Subcutaneous abdominal adipose tissue (tissue), 5 donors: Measurements from ENCODE around the gene ZWILCH.
A peak's percentile ranks its signal among the peaks of the same experiment; 100 is the strongest.

Experiments
- H3K27ac ChIP-seq: one replicate; pipeline ENCODE4 v1.7.0; 2013; ENCODE audit warnings: low read depth, mild to moderate bottlenecking, inconsistent platforms, low read length, moderate library complexity
- H3K27me3 ChIP-seq, 5 donors: one replicate each; pipeline ENCODE4 v1.7.0; 2013; ENCODE audit warnings: low read length in 5 of 5, inconsistent platforms in 1 of 5; ENCODE audit not compliant: control insufficient read depth in 5 of 5, insufficient read depth in 4 of 5
- H3K36me3 ChIP-seq, 5 donors: one replicate each; pipeline ENCODE4 v1.7.0; 2013; ENCODE audit warnings: low read length in 5 of 5; ENCODE audit not compliant: control insufficient read depth in 5 of 5, insufficient read depth in 5 of 5
- H3K4me1 ChIP-seq, 5 donors: one replicate each; pipeline ENCODE4 v1.7.0; 2013; ENCODE audit warnings: low read length in 5 of 5, mild to moderate bottlenecking in 3 of 5, moderate library complexity in 1 of 5; ENCODE audit not compliant: control insufficient read depth in 5 of 5, insufficient read depth in 5 of 5
- H3K4me3 ChIP-seq, 5 donors: one replicate each; pipeline ENCODE4 v1.7.0; 2013; ENCODE audit warnings: low read length in 5 of 5, low read depth in 1 of 5
- H3K9ac ChIP-seq, 5 donors: one replicate each; pipeline ENCODE4 v1.7.0; 2013; ENCODE audit warnings: low read length in 5 of 5, mild to moderate bottlenecking in 4 of 5, moderate library complexity in 3 of 5
- H3K9me3 ChIP-seq, 5 donors: one replicate each; pipeline ENCODE4 v1.7.0; 2013; ENCODE audit warnings: low read length in 5 of 5; ENCODE audit not compliant: control insufficient read depth in 5 of 5
- donor health status: healthy.
- donor health status: healthy.
- donor health status: healthy.
- donor health status: healthy.
- donor health status: healthy.

The ZWILCH gene

DNA sequence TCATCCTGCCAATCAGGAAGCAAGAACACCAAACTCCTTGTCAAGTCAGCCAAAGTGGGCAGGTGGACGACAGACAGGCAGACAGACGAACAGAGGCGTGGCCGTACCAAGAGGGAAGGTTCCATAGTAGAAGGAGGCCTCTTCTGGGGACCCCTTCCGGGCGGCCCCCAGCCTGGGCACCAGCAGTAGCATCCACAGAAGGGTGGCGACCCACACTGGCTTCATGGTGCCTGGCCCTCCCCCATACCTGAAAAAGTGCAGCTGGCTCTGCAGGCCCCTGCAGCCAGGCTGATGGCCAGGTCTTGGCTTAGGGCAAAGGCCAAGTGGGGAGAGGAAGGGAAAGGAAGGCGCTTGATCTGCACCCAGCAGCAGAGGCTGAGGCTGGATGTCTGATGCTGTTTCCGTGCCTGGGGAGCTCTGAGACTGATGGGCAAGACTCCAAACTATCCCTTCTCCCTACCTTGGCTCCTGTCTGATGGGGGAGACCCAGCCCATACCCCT is 60.1 kb downstream of the ZWILCH start:
- no peaks in the 10 kb centered on the region for H3K27me3 ChIP-seq
- H3K36me3 ChIP-seq, result no peaks in the 10 kb centered on the region
- no peak overlapping the region for H3K27ac ChIP-seq
- no peaks in the 10 kb centered on the region for H3K9me3 ChIP-seq
- peaks cover 0 to 6% (median 3%) of the 10 kb centered on the region in 5 donors for H3K4me1 ChIP-seq
- no peak overlapping the region for H3K4me3 ChIP-seq
- no peak overlapping the region for H3K9ac ChIP-seq

DNA sequence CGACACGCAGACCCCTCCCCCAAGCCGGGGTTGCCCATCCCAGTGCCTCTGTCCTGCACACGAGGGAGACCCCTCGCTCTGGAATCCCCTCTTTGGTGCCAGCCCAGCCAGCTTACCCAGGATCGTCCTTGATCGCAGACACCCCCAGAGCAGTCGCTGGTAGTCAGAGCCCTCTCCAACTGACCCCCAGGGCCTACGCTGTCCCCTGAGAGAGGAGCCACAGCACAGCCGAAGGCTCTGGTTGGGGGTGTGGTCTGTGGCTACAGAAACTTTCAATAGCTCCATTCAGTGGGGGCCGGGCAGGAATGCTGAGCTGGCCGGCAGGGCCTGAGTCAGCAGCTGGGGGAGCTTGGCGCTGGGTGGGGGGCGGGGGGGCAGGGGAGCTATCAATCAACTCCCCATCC is 60.6 kb downstream of the ZWILCH start, which contains the start of gene LCTL:
TSS of gene LCTL (minus strand) at position 258 of the 404 bp plus-strand sequence. CDS start 633 bp downstream, outside the sequence.
- Histone ChIP-seq H3K9ac (no peak within 1 kb of the TSS), H3K4me3 (peak within 1 kb of the TSS in 1 of 5 donors; percentile 40), H3K9me3 (no peaks in the 10 kb centered on the region), H3K36me3 (no peaks in the 10 kb centered on the region), H3K4me1 (peaks cover 0 to 6% (median 3%) of the 10 kb centered on the region in 5 donors), H3K27ac (no peak within 1 kb of the TSS), H3K27me3 (no peaks in the 10 kb centered on the region)

DNA sequence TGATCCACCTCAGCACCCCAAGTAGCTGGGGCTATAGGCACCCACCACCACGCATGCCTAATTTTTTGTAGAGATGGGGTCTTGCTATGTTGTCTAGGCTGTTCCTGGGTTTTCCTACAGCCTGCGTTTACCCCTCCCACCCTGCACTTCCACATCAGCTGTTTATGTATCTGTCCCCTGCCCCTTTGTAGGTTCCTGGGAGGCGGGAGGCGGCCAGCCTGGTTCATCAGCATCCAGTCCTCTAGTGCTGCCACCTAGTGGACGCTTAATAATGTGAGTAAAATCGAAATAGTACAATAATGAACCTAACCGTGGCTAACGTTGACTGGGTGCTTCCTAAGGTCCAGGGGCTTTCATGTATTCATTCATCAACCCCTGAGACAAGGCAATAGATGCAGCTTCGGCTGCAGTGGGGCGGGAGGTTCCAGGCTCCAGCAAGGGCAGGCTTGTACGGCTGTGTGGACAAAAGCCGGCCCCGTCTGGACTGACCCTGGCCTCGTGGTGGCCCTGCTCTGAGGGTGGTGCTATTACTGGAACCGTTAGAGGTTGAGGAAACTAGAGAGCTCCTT is 61.9 kb downstream of the ZWILCH start:
- Histone ChIP-seq H3K4me3 (peak overlapping the region in 2 of 5 donors; percentile 18 to 40), H3K27ac (no peak overlapping the region), H3K9me3 (no peaks in the 10 kb centered on the region), H3K27me3 (no peaks in the 10 kb centered on the region), H3K4me1 (peaks cover 0 to 6% (median 3%) of the 10 kb centered on the region in 5 donors), H3K9ac (no peak overlapping the region), H3K36me3 (no peaks in the 10 kb centered on the region)

DNA sequence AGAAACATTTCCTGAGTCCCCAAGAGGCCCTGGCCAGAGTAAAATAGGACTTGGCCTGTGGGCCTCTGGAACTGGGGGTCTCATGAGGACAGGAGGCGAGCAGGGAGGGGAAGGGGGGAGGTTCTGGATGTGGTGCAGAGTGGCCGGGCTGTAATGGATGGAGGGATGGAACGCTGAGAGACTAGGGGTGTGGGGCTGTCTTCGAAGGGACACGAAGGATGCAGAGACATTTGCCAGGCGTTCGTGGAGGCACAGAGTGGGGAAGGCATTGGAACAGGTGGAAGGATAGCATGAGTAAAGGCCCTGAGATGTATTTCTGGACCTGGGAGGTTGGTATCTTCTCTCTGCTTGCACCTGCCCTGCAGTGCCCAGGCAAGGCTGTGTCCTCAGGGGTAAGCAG is 62.8 kb downstream of the ZWILCH start:
- Histone ChIP-seq H3K9me3 (no peaks in the 10 kb centered on the region), H3K4me3 (no peak overlapping the region), H3K9ac (no peak overlapping the region), H3K27me3 (no peaks in the 10 kb centered on the region), H3K4me1 (peaks cover 0 to 6% (median 3%) of the 10 kb centered on the region in 5 donors), H3K36me3 (no peaks in the 10 kb centered on the region), H3K27ac (no peak overlapping the region)

DNA sequence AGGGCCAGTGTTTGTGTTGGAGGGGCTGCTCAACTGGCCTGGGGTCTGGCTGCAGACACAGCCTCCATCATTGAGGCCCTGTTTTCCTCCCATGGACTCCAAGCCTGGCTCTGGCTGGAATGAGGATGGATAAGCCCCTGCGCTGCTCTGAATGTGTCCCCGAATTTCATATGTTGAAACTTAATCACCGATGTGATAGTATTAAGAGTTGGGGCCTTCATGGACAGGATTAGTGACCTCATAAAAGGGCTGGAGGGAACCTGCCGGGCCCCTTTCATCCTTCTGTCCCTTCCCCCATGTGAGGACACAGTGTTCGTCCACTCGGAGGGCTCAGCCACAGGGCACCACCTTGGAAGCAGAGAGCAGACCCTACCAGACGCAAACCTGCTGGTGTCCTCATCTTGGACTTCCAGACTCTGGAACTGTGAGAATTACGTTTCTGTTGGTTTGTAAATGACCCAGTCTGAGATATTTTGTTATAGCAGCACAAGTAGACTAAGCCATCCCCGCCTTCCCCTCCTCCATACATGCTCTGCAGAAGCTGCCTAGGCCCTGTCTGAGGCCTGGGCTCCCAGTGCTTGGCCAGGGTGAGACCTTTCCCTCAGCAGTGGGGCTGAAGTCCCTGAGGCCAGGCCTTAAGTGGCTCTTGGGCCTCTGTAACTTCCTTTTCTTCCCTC is 64.5 kb downstream of the ZWILCH start:
- H3K9ac ChIP-seq, result no peak overlapping the region
- peaks cover 0 to 10% (median 6%) of the 10 kb centered on the region in 5 donors for H3K4me1 ChIP-seq
- H3K4me3 ChIP-seq, result no peak overlapping the region
- no peaks in the 10 kb centered on the region for H3K27me3 ChIP-seq
- H3K9me3 ChIP-seq, result no peaks in the 10 kb centered on the region
- no peaks in the 10 kb centered on the region for H3K36me3 ChIP-seq
- no peak overlapping the region for H3K27ac ChIP-seq

DNA sequence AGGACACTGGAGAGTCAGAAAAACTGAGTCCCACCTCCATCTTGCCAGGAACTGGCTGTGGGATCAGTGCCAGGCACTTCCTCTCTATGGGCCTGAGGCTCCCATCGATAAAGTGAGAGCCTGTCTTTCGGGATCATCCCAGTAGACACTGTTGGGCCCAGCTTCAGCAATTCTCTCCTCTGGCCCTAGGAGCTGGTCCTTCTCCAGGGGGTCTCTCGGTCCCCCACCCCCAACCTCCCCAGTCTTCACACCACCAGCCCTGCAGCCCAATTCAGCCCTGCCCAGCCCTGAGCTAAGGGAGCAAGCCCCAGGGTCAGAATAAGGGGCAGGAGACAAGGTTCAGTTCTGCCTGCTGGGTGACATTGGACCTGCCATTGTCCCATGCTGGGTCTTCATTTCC is 65.2 kb downstream of the ZWILCH start:
- no peaks in the 10 kb centered on the region for H3K9me3 ChIP-seq
- no peak overlapping the region for H3K27ac ChIP-seq
- peaks cover 0 to 10% (median 7%) of the 10 kb centered on the region in 5 donors for H3K4me1 ChIP-seq
- H3K36me3 ChIP-seq, result no peaks in the 10 kb centered on the region
- no peak overlapping the region for H3K4me3 ChIP-seq
- H3K9ac ChIP-seq, result no peak overlapping the region
- H3K27me3 ChIP-seq, result no peaks in the 10 kb centered on the region

DNA sequence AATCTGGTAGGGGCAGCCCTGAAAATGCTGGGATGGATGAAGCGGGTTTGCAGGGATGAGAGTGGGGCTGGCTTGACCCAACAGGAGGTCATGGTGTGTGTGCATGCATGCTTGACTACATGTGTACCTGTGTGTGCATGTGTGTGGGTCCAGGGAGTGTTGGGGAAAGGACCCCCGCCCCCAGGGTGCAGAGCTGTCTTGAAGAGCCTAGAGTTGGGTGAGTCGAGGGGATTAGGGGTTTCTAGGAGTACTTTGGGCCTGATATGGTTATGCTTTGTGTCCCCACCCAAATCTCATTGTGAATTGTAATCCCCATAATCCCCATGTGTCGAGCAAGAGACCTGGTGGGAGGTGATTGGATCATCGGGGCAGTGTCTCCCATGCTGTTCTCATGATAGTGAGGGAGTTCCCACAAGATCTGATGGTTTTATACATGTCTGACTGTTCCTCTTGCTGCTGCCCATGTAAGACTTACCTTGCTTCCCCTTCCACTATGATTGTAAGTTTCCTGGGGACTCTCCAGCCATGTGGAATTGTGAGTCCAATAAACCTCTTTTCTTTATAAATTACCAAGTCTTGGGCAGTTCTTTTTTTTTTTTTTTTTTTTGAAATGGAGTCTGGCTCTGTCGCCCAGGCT is 65.8 kb downstream of the ZWILCH start:
- no peaks in the 10 kb centered on the region for H3K36me3 ChIP-seq
- H3K9ac ChIP-seq, result no peak overlapping the region
- H3K27me3 ChIP-seq, result no peaks in the 10 kb centered on the region
- H3K27ac ChIP-seq, result no peak overlapping the region
- no peaks in the 10 kb centered on the region for H3K9me3 ChIP-seq
- peaks cover 0 to 10% (median 7%) of the 10 kb centered on the region in 5 donors for H3K4me1 ChIP-seq
- H3K4me3 ChIP-seq, result no peak overlapping the region

DNA sequence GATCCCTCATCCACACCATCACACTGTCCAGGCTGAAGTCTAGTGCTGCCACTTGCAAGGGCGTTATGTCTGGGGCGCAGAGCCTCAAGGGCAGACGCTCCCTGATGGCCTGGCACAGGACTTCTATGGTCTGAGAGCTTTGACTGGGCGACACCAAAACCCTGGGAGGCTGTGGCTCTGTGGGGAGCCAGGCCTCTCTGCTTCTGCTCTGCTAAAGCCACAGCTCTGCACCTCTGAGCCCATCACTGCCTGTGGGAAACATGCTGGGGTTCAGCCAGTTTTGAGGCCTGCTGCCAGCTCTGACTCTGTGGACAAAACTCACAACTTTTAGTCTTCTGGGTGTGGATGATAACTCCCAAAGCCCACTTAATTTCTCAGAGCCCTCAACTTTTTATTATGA is 67.0 kb downstream of the ZWILCH start:
- Histone ChIP-seq H3K4me1 (peaks cover 0 to 9% (median 6%) of the 10 kb centered on the region in 5 donors), H3K9ac (no peak overlapping the region), H3K36me3 (no peaks in the 10 kb centered on the region), H3K27ac (no peak overlapping the region), H3K4me3 (no peak overlapping the region), H3K9me3 (no peaks in the 10 kb centered on the region), H3K27me3 (no peaks in the 10 kb centered on the region)

DNA sequence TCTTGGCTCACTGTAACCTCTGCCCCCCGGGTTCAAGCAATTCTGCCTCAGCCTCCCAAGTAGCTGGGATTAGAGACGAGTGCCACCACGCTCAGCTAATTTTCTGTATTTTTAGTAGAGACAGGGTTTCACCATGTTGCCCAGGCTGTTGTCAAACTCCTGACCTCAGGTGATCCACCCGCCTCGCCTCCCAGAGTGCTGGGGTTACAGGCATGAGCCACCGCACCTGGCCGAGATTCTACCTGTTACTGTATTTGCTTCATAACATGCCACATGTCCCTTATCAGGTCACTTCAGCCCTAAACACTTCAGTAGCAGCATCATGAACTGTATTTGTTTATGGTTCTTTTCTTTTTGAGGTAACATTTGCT is 68.2 kb downstream of the ZWILCH start:
- H3K4me3 ChIP-seq, result no peak overlapping the region
- H3K9ac ChIP-seq, result peak overlapping the region in 2 of 5 donors; percentile 11 to 26
- peak overlapping the region; percentile 16 for H3K27ac ChIP-seq
- H3K4me1 ChIP-seq, result peaks cover 0 to 7% (median 4%) of the 10 kb centered on the region in 5 donors
- H3K9me3 ChIP-seq, result no peaks in the 10 kb centered on the region
- no peaks in the 10 kb centered on the region for H3K27me3 ChIP-seq
- H3K36me3 ChIP-seq, result no peaks in the 10 kb centered on the region
